Left lobe of liver (tissue), 2 donors: ENCODE measurements around the gene PTMS. TPM values are rescaled to one million over a fixed set of nuclear protein-coding genes. Genes with fewer than 3 reads are reported as not detected.
"Not testable (repeated sequence)": the region's sequence is repeated elsewhere in the genome, so short reads cannot be mapped to it uniquely, and the experiment has no call there.

Source experiments
- ATAC-seq: fragments of 200-7000 bp; cut with Tn5 transposase; one replicate; pipeline ENCODE4 v1.9.1; 2020; ENCODE audit warnings: mild to moderate bottlenecking, moderate library complexity
- DNase-seq: peaks from one replicate; pipeline ENCODE4 v3.0.0-alpha.2; 2020; ENCODE audit warnings: low spot score
- total RNA-seq: library from RNA; stranded (reverse); gene quantifications from one replicate; pipeline ENCODE4 v1.2.1, GENCODE V29; 2021
- donor health status: DM: no; HTN: no; CAD: no; lungs with moderate emphysema.
- donor health status: DM: no; HTN: yes; CAD: no.

The PTMS gene, protein sequence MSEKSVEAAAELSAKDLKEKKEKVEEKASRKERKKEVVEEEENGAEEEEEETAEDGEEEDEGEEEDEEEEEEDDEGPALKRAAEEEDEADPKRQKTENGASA
- 406 TPM for total RNA-seq

DNA sequence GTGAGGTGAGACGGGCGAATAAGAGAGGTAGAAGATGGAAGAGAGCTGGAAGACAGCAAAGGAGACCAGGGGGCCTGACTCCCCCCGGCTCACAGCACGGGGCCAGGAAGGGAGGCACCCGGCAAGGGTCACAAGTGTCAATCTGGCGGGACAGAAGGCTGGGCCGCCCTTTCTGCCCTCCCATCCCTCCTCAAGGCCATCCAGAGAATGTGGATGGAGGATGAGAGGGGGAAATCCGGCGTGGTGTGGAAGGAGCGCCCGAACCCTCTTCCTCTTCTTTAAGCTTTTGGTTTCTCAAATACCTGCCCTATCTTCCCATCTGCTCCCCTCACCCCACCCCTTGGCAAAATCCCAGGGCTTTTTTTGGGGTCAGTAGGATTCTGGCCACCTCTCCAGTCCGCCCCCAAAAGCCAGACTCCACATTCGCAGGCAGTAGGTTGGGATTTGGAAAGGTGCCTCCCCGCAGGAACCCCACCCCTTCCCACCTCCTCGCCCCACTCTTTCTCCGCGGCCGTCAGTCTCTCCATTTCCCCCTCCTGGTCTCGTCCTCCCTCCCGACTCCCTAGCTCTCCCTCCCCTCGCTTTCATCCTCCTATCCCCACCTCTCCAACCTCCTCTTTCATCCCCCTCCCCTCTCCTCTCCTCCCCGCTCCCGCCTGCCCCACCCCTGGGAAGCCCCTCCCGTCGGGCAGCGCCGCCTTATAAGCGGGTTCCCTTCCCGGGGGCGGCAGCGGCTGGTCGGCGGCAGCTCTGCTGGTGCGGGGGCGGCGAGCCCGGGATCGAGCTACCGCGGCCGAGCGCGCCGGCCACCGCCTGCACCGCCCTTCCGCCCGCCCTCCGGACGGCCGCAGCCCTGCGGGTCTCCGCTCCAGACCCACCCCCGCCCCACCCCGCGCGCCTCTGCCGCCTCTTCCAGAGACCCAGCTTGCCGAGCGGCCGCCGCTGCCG, at the start of gene PTMS:
Gene PTMS (plus strand): TSS at position 730 of the 948 bp plus-strand sequence. CDS start 343 bp downstream, outside the sequence.
- DNase-seq (peak; percentile 94), ATAC-seq (peak; percentile 64)

DNA sequence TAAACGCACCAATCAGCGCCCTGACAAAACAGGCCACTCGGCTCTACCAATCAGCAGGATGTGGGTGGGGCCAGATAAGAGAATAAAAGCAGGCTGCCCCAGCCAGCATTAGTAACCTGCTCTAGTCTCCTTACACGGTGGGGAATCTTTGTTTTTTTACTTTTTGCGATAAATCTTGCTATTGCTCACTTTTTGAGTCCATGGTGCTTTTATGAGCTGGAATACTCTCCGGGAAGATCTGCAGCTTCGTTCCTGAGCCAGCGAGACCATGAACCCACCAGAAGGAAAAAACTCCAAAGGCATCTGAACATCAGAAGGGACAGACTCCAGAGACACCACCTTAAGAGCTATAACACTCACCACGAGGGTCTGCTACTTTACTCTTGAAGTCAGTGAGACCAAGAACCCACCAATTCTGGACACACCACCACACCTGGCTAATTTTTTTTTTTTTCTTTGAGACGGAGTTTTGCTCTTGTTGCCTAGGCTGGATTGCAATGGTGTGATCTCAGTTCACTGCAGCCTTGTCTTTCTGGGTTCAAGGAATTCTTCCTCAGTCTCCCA, 49.2 kb upstream of the PTMS start:
- no peak for DNase-seq
- no peak for ATAC-seq

- ATAC-seq (no peak), DNase-seq (no peak)
Measured at GRCh38 chr12:6722863-6723262, 43.3 kb upstream of the PTMS start.

DNA sequence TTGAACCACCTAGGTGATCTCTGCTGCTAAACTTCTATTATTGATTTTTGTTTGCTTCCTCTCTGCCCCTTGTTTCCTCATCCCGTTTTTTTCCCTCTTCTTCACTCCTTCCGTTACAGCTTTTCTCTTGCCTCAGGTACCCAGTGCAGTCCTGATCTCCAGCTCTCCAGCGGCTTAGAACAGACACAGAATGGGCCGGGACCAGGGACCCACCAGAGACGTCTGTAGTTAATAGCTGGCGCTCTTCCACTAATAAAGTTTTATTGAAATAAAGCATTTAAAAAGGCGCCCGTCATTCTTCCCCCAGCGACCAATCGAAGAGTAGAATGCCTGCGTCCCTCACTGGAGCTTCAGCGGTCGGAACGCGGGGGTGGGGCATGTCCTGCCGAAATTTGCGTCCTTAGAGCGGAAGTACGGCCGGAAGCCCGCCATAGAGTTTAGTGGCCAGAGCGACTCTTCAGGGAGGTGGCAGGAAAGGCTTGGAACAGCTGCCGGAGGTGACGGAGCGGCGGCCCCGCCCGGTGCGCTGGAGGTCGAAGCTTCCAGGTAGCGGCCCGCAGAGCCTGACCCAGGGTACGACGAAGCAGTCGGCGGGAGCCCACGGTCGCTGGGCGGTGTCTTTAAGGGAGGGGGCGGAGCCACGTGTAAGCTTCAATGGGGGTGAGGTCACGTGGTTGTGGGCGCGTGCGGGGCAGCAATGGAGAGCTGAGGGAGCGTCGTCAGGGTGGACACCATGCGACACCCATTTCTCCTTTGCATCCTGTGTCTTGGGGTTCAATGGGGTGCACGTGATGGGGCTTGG, 42.4 kb upstream of the PTMS start, which contains the start of gene COPS7A:
Gene COPS7A (plus strand): TSS at position 440 of the 802 bp plus-strand sequence. CDS start 611 bp downstream, outside the sequence.
- ATAC-seq (peak; percentile 98), DNase-seq (peak; percentile 99)

GRCh38 chr12:6724409-6724797, 41.8 kb upstream of the PTMS start:
- ATAC-seq (peak; percentile 5), DNase-seq (no peak)

DNA sequence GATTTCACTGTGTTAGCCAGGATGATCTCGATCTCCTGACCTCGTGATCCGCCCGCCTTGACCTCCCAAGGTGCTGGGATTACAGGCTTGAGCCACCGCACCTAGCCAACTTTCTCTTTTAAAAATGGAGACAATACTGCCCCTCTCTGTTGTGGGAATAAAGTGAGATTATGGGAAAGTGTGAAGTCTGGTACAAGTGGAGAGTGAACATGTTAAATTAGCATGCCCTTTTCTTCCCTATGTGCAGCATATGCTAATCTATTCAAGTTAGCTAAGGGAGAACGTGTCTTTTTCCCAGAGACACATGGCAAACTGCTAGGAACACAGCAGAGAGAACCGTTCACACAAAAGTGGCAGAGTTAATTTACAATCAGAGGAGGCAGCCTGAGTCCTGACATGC, 40.8 kb upstream of the PTMS start:
- ATAC-seq (no peak), DNase-seq (no peak)

DNA sequence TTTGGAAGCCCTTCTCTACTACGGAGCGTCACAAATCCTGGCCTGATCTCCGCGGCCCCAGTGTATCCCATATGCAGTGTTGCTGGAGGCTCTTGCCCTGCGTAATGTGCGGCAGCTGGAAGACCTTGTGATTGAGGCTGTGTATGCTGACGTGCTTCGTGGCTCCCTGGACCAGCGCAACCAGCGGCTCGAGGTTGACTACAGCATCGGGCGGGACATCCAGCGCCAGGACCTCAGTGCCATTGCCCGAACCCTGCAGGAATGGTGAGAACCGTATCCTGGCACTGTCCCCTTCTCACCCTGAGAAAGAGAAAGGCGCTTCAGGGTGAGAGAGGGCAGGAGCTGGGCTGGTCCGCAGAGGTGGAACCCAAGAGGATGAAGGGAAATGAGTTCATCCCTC, 37.0 kb upstream of the PTMS start:
- DNase-seq (no peak), ATAC-seq (no peak)

- DNase-seq (no peak), ATAC-seq (no peak)
Measured at GRCh38 chr12:6730169-6730568, 36.0 kb upstream of the PTMS start.

- no peak for ATAC-seq
- no peak for DNase-seq
Measured at GRCh38 chr12:6734506-6735387, 31.4 kb upstream of the PTMS start.

DNA sequence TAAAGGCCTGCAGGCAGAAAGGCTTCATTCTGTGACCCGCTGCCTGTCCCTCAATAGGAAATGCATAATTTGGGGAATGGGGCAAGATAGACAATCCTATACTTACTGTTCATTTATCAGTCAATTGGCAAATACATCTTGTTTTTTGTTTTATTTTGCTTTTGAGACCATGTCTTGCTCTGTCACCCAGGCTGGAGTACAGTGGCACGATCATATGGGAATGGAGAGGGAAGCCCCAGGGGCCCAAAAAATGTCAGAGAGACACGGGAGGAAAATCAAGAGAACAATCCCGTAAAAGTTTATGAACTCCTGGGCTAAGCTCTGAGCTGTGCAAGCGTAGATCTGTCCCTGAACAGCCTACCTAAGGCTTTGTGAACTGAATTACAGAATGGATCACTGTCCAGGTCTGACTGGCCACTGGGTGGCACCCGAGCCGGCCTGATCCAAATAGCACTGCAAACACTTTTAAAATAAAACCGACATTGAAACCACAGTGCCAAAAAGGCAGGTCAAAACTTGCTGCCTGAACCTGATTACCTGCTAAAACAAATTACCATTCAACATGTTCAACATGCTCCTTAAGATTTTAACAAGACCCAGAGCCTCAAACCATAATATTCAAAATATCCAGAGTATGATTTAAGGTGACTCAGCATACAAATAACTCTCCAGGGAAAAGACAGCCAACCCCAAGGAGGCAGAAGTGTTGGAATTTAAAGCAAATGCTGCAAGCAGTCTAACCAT, 30.5 kb upstream of the PTMS start:
- ATAC-seq, result peak; percentile 99
- peak; percentile 81 for DNase-seq

GRCh38 chr12:6736754-6737153, 29.4 kb upstream of the PTMS start:
- no peak for DNase-seq
- ATAC-seq, result no peak

DNA sequence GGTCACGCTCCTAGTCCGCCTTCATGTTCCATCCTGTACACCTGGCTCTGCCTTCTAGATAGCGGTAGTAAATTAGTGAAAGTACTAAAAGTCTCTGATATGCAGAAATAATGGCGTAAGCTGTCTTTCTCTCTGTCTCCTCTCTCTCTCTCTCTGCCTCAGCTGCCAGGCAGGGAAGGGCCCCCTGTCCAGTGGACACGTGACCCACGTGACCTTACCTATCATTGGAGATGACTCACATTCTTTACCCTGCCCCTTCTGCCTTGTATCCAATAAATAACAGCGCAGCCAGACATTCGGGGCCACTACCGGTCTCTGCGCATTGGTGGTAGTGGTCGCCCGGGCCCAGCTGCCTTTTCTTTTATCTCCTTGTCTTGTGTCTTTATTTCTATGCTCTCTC, 24.1 kb upstream of the PTMS start:
- DNase-seq, ATAC-seq: not testable (repeated sequence)

DNA sequence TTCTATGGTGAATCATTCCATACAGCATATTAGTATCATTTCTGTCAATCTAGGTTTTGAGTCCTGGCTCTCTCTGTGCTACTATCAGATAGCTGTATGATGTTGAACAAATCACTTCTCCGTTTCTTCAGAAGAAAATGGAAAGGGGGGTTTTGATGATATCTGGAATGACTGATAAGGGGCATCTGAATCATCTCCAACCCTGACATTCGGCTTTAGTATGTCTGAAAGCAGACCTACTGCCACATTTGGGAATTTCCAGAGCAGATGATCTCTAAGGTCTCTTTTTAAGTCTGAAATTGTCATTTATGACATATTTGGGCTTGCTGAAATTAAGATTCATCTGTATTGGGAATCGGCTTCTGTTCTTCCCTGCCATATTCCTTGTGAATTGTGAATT, 23.3 kb upstream of the PTMS start:
- no peak for DNase-seq
- ATAC-seq, result no peak

GRCh38 chr12:6743300-6743699, 22.9 kb upstream of the PTMS start:
- not testable (repeated sequence) for DNase-seq, ATAC-seq

GRCh38 chr12:6745741-6746525, 20.2 kb upstream of the PTMS start:
- ATAC-seq (peak; percentile 45), DNase-seq (no peak)

- no peak for DNase-seq
- no peak for ATAC-seq
Measured at GRCh38 chr12:6747216-6747615, 18.9 kb upstream of the PTMS start.

- ATAC-seq (no peak), DNase-seq (no peak)
Measured at GRCh38 chr12:6748761-6749160, 17.4 kb upstream of the PTMS start.

GRCh38 chr12:6750506-6750905, 15.7 kb upstream of the PTMS start:
- DNase-seq, result no peak
- ATAC-seq, result no peak

DNA sequence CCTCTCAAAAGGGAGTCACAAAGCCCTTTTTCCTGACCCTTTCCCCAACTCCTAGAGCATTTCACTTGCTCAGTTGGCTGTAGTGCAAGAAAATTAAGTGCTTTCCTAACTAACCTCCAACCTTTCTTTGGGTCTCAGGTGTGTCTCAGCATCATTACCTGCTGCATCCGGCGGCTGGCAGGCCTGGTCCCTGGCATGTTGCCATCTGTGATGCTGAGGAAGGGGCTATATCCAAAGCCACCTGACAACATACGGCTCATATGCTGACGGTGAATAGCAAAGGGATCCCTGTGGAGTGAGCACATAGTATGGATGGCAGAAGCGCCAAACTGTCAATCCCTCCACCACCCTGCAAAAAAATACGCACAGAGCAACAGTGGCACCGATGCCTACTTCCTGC, 14.4 kb upstream of the PTMS start:
- DNase-seq, result no peak

More for the DNA sequence above, 14.4 kb upstream of the PTMS start:
- ATAC-seq, result no peak
